Measurements from ENCODE around the gene DNASE2B. TPM values are rescaled to one million over a fixed set of nuclear protein-coding genes. Genes with fewer than 3 reads are reported as not detected.

DNASE2B gene
- total RNA-seq, 4 donors from 2014 or later: 0.29 to 3.2 TPM; not detected in 2

GRCh38 chr1:84376000-84376910, 22.0 kb upstream of the DNASE2B start:
- WGBS, 2 donors: 68 to 76% methylated on average over 7 of the region's 7 CpGs
- no peak for TF ChIP-seq POLR2A (IDR thresholded peaks at IDR 0.05)
- TF ChIP-seq, protein P1, sequence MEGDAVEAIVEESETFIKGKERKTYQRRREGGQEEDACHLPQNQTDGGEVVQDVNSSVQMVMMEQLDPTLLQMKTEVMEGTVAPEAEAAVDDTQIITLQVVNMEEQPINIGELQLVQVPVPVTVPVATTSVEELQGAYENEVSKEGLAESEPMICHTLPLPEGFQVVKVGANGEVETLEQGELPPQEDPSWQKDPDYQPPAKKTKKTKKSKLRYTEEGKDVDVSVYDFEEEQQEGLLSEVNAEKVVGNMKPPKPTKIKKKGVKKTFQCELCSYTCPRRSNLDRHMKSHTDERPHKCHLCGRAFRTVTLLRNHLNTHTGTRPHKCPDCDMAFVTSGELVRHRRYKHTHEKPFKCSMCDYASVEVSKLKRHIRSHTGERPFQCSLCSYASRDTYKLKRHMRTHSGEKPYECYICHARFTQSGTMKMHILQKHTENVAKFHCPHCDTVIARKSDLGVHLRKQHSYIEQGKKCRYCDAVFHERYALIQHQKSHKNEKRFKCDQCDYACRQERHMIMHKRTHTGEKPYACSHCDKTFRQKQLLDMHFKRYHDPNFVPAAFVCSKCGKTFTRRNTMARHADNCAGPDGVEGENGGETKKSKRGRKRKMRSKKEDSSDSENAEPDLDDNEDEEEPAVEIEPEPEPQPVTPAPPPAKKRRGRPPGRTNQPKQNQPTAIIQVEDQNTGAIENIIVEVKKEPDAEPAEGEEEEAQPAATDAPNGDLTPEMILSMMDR (IDR thresholded peaks at IDR 0.05): no peak
- no peak overlapping the region for H3K4me3 ChIP-seq (ENCODE audit: low read depth, poor library complexity, severe bottlenecking)
- intact Hi-C loops (cut with DNase I; ENCODE audit: low total_unique reads): no loop called here
- no peak for DNase-seq (ENCODE audit: low spot score in 2 of 2)

DNA sequence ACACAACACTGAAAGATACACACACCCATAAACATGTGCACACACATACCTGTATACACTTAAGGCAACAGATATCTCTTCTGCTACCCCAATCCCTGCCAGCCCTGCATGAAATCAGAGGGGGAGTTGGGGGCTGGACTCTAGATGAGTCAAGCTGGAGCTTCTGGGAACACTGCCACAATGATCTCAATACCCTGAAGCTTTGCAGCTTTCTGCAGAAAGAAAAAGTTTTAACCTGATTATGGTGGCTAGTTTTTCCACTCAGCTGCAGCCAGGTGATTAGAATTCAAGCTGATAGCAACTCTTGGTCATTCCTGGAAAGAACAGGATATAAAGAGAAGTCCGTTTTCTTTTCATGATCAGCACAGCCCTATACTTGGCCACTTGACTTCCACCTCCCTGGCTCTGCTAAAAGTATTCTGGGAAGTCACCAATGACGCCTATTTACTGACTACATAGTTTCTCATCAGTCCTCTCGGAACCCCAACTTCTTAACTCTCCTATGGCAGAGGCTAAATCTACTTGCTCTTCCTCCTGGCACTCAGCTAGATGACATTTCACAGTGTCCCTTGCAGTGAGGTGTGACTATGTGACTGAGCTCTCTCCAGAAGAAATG, 20.7 kb upstream of the DNASE2B start:
- WGBS, 2 donors: 22 to 32% methylated on average over 3 of the region's 3 CpGs
- no peak for DNase-seq (ENCODE audit: low spot score in 2 of 2)
- no peak overlapping the region for H3K4me3 ChIP-seq (ENCODE audit: low read depth, poor library complexity, severe bottlenecking)
- intact Hi-C loops (cut with DNase I; ENCODE audit: low total_unique reads): no loop called here
- TF ChIP-seq POLR2A (IDR thresholded peaks at IDR 0.05): no peak
- TF ChIP-seq, protein P1 (IDR thresholded peaks at IDR 0.05): no peak

DNA sequence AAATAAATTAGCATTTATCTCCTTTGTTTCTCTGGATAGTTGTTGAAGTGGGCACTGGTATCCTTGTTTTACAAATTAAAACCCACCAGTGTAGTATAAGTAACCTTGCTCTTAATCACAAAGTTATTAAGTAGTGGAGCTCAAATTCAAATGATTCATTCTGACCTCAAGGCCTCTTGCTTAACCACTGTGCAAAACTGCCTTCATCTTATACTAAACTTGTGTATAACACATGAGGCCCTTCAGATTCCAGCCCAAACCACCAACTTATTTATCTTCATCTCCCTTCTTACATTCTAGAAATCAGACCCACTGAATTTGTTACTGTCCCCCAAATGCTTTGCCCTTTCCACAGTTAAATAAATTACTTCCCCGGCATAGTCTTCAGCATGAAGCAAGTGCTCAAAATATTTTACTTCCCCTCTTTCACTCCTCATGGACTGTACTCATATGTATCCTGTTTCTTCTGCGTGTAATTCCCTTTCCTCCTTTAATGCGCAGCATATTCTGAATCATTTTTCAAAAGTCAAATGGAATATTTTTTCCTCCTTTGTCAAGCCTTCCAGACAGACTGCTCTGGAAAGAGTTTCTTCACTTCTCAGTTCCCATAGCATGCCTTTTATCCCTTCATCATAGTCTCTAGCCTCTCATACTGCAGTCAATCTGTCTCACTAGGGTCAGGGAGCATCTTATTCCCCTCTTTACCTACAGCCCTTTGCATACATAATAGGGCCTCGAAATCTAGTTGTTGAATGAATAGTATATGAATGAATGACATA, 19.0 kb upstream of the DNASE2B start:
- 76 to 77% methylated on average over 4 of the region's 4 CpGs for WGBS, 2 donors
- DNase-seq (ENCODE audit: low spot score in 2 of 2): no peak
- no peak overlapping the region for H3K4me3 ChIP-seq (ENCODE audit: low read depth, poor library complexity, severe bottlenecking)
- intact Hi-C loops (cut with DNase I; ENCODE audit: low total_unique reads): no loop called here
- TF ChIP-seq POLR2A (IDR thresholded peaks at IDR 0.05): no peak
- TF ChIP-seq, protein P1 (IDR thresholded peaks at IDR 0.05): no peak

GRCh38 chr1:84379917-84380180, 18.4 kb upstream of the DNASE2B start:
- WGBS, 2 donors: 77 to 79% methylated on average over 1 of the region's 1 CpG
- intact Hi-C loops (cut with DNase I; ENCODE audit: low total_unique reads): no loop called here
- TF ChIP-seq, protein P1 (IDR thresholded peaks at IDR 0.05): no peak
- no peak overlapping the region for H3K4me3 ChIP-seq (ENCODE audit: low read depth, poor library complexity, severe bottlenecking)
- DNase-seq (ENCODE audit: low spot score in 2 of 2): no peak

DNA sequence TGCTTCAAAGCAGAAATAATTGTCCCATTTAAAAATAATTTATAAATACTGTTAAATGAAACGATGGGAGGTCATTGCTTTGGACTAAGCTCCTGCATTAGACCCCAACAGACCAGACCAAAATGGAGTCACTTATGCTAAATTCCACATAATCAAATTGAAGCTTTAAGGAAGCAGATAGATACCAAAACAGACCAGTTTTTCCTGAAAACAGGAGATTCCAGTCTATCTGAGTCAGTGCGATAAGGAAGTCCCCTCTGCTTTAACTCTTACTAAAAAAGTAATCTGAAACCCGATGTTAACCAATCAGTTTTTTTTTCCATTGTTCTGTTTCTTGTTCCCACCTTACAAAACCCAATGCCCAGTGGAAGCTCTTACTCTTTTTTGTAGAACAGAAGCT, 16.2 kb upstream of the DNASE2B start:
- intact Hi-C loops (cut with DNase I; ENCODE audit: low total_unique reads): no loop called here
- 73 to 76% methylated on average over 3 of the region's 3 CpGs for WGBS, 2 donors
- DNase-seq (ENCODE audit: low spot score in 2 of 2): no peak
- TF ChIP-seq POLR2A (IDR thresholded peaks at IDR 0.05): no peak
- TF ChIP-seq, protein P1 (IDR thresholded peaks at IDR 0.05): no peak
- no peak overlapping the region for H3K4me3 ChIP-seq (ENCODE audit: low read depth, poor library complexity, severe bottlenecking)

Measured in lower leg skin (tissue), 4 donors.